GM19025 (cell line): ENCODE results near the gene DUSP8.
"Not testable (repeated sequence)": the region's sequence is repeated elsewhere in the genome, so short reads cannot be mapped to it uniquely, and the experiment has no call there.

Experiments used
- ATAC-seq: cut with Tn5 transposase; IDR thresholded peaks from one replicate; pipeline ENCODE4 v1.9.1; 2021; ENCODE audit warnings: mild to moderate bottlenecking, low read depth, moderate library complexity; ENCODE audit not compliant: unreplicated experiment

DUSP8 gene

DNA sequence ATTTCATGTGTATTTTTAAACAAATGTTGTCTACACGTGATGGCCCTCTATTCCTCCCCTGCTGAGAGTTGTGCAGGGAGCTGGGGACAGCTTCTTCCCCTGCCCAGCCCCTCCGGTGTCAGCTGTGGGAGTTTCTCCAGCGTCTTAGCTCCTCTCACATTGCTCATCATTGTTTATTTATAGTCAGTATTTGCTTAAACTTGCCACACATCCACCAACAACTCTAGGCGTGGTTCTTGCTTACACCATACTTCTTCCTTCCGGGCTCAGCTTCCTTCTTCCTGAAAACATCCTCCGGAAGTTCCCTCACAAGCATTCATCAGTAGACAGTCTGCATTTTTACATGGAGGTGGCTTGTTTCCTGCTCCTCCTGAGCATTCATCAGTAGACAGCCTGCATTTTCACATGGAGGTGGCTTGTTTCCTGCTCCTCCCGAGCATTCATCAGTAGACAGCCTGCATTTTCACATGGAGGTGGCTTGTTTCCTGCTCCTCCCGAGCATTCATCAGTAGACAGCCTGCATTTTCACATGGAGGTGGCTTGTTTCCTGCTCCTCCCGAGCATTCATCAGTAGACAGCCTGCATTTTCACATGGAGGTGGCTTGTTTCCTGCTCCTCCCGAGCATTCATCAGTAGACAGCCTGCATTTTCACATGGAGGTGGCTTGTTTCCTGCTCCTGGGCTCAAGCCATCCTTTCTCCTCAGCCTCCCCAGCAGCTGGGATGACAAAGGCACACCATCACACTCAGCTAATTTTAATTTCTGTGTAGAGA, 17.3 kb upstream of the DUSP8 start:
- not testable (repeated sequence) for ATAC-seq

DNA sequence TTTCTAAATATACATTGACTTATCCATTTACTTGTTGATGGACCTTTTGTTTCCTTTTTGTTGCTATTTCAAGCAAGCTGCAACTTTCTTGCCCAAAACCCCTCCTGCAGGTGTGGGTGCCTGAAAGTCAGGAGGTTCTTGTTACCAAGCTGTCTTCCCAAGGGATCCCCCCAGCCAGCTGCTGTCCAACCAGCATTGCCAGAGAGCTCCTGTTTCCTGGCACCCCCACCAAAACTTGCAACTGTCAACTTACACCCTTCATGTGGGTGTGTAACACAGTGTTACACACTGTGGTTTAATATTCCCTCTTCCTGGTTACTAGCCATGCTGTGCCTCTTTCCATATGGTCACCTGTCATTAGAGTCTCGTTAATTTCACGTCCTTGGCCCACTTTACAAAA, 14.6 kb upstream of the DUSP8 start:
- ATAC-seq, result no peak

DNA sequence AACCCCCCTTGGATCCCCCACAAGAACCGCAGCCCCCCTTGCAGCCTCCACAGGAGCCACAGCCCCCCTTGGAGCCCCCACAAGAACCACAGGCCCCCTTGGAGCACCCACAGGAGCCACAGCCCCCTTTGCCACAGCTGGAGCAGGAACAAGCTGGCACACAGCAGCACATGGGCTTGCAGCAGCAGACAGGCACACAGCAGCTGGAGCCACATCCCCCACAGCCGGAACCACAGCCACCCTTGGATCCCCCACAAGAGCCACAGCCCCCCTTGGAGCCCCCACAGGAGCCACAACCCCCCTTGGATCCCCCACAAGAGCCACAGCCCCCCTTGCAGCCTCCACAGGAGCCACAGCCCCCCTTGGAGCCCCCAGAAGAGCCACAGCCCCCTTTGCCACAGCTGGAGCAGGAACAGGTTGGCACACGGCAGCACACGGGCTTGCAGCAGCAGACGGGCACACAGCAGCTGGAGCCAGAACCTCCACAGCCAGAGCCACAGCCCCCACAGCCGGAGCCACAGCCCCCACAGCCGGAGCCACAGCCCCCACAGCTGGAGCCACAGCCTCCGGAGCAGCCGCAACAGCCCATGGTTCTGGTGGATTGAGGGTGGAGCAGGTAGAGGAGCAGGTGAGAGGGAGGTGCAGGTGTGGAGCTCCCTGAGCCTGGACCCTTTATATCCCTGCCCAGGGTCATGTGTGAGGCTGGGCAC, 12.7 kb upstream of the DUSP8 start, which contains the start of gene KRTAP5-1:
KRTAP5-1 (minus strand) TSS at position 623 of the 710 bp plus-strand sequence; CDS start at position 589, 34 bp downstream.
- ATAC-seq, result not testable (repeated sequence)

DNA sequence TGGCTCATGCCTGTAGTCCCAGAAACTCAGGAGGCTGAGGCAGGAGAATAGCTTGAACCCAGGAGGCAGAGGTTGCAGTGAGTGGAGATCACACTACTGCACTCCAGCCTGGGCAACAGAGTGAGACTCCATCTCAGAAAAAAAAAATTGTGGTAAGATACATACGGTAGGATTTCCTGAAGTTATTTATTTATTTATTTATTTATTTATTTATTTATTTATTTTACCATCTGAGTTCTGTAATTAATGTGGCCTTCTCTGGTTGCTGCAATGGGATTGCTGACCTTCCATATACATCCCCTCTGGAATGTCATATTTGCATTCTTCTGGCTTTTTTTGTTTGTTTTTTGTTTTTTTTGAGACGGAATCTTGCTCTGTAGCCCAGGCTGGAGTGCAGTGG, 10.8 kb upstream of the DUSP8 start:
- ATAC-seq, result not testable (repeated sequence)

DNA sequence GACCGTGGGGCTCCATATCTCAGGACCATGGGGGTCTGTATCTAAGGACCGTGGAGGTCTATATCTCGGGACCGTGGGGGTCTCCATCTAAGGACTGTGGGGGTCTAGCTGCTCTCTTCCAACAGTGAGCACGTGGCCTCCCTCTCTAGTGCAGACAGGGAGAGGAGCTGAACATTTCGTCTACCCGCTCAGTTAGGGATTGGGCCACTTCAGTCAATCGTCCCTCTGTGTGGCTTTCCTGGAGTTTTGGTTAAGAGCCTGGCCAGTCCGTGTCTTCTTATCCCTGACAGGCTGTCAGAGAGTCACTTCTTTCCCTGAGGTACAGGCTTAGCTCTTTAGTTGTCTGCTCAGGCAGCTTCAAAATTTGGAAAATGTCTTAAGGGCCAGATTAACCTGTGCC, 9.9 kb upstream of the DUSP8 start:
- no peak for ATAC-seq

DNA sequence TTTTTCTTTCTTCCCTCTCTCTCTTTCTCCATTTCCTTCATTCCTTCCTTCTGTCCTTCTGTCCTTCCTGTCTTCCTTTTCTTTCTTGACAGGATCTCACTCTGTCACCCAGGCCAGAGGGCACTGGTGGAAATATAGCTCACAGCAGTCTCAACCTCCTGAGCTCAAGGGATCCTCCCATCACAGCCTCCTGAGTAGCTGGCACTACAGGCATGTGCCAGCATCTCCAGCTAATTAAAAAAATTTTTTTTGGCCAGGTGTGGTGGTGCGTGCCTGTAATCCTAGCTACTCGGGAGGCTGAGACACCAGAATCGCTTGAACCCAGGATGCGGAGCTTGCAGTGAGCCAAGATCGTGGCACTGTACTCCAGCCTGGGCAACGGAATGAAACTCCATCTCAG, 4.8 kb upstream of the DUSP8 start:
- ATAC-seq, result no peak

DNA sequence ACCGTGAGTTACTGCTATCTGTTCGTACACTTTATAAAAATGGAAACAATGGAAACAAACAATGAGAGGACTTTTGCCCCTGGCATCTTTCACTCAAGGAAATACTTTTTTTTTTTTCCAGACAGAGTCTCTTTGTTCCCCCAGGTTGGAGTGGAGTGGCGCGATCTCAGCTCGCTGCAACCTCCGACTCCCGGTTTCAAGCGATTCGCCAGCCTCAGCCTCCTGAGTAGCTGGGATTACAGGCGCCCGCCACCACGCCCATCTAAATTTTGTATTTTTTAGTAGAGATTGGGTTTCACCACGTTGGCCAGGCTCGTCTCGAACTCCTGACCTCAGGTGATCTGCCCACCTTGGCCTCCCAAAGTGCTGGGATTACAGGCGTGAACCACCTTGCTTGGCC, 3.7 kb upstream of the DUSP8 start:
- ATAC-seq, result not testable (repeated sequence)

DNA sequence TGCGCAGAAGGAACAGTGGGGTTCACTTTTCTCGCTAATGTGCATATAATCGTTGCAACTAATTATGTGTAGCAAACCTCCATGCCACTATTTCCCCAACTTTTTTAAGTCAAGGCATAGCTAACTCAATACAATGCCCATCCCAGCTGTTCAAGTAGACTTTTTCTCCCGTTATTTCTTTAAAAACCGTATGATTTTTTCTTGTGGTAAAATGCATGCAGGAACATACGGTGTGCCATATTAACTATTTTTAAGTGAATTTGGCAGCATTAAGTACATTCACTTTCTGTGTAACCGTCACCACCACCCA, 2.8 kb upstream of the DUSP8 start:
- no peak for ATAC-seq

DNA sequence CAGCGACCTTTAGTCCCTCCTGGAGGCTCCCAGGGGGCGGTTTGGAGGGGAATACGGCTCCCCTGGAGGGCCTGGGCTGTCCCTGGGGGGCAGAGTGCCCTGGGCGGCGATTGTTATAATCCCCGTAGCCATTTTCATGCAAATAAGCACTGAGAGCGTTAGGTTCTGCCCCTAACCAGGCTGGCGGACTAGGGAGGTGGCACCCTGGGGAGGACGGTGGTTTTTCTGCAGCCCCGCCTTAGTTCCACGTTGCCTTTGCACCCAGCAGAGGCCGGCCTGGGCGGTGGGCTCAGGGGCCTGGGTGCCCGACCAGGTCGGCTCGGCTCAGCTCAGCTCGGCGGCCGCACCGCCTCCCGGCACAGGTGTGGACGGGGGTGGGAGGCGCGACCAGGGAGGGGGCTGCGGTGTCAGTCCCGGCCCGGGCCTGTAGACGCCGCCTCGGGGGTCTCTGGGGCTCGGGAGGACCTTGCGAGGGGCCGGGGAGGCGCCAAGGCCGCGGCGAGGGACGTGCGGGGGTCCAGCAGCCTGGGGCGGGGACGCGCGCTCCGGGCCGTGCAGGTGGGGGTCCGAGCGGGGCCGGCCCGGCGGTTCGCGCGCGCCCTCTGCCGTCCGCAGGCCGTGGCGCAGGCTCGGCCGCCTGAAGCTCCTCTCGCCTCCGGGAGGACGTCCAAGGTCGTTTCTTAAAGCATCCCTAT, 2.3 kb upstream of the DUSP8 start:
- ATAC-seq, result no peak

DNA sequence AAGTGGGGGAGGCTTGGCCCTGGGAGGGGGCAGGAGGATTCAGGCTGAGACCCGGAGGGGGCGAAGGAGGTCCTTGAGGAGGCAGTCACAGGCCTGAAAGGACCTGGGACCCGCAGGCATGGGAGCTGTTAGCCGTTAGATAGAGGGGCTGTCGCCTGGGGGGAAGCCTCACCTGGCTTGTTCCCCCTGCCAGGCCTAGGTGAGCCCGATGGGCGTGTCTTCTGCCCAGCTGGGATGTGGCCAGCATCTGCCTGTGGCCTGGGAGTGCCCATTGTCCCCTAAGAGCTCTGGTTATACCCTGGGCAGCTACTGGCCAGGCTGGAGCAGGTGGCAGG, 1.8 kb upstream of the DUSP8 start:
- ATAC-seq, result no peak

DNA sequence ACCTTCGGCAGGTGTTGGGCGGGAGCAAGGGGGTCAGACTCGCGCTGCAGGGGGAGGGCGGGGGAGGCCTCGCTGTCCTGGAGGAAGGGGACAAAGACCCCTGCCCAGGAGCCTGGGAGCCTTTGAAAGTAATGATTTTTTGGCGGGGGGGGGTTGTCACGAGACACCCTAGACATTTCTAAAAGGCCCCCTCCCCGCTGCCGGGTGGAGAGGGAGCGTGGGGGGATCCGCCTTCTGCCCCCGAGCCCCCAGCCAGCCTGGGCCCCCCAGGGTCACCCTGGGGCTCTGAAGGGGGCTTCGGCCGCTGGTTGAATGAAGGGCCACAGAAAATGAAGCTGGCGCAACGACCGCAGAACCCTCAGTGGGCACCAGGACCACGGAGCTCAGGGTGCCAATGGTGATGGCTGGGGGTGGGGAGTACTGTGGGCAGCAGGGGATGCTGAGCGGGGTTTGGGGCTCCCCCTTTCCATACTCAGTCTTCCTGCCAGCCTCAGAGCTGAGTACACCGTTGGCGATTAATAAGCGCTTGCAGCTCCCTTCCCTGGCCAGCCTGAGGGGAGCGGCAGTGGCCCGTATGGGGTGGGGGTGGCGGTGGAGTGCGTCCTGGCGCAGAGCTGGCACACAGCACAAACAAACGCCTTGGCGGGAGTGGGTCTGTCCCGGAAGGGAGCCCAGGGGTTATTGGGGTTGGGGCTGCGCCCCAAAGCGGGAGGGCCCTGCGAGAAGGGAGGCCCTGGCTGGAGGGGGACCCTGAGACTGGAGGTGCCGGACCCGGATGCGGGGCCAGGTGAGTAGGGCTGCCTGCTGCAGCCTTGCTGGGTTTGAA, 1.2 kb upstream of the DUSP8 start:
- ATAC-seq, result no peak

DNA sequence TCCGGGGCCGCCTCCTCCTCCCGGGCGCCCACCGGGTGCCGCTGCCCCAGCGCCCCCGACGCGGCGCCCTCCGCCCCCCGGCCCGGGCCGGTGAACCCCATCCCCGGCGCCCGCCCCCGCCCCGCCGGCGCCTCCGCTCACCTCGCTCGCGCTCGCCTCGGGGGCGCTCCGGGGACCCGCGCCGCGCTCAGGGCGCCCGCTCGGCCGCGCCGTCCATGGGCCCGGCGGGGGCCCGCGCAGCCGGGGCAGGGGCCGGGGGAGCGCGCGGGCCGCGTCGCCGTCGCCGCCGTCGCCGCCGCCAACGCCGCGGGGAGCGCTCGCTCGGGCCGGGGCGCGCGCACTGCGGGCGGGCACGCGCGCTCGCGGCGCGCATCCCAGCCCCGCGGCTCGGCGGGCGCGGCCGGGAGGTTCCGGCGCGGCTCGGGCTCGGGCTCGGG, 293 bp downstream of the DUSP8 start:
- no peak for ATAC-seq

DNA sequence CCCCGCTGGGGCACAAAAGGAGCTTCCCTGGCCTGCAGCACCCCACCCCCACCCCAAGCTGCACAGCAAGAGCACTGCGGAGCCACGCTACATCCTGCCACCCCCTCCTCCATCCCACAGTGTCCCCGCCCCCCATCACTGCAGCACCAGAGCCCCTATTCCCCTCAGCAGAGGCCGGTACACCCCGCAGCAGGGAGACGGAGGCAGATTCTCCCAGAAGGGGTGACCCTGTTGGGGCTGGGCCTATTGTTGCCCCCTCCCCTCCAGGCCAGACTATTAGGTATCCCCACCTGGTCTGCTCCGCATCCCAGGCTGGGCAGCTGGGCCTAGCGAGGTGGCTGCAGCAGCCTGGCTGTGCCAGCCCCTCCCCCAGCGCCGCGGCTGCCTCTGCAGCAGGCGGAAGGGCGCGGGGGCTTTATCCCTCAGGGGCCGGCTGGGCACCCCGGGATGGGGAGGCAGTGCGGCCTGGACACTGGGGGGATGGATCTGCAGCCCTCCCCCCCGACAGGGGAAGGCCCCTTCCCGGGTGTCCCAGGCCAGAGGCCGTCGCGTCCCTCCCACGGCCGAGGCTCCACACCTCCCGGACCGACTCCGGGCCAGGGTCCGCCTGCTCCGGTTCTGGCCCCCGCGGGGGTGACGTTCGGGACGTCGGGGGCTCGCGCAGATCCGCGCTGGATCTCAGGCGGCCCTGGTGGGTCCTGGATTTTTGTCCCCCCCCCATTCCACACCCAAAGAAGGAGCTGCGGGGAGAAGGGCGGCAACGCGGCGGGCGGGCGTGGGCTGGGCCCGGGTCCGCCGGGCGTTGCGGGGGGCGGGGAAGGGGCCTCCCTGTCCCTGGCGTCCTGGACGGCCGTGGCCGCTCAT, 943 bp downstream of the DUSP8 start:
- ATAC-seq, result no peak

DNA sequence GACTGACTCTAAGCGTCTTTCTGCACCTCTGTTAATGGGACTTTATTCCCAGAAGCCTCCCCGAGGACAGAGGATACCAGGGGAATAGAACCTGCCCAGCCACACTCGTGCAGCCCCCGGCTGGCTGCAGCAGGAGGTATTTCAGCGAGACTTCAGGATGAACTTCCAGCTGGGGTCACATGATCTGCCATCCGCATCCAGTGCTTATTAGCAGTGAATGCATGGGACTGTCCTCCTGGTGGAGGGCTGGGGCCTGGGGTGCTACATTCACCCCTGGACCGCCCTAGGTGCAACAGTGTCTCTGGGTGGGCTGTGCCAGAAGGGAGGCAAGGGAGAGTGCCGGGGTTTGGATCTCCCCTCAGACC, 1.6 kb downstream of the DUSP8 start:
- ATAC-seq, result no peak

DNA sequence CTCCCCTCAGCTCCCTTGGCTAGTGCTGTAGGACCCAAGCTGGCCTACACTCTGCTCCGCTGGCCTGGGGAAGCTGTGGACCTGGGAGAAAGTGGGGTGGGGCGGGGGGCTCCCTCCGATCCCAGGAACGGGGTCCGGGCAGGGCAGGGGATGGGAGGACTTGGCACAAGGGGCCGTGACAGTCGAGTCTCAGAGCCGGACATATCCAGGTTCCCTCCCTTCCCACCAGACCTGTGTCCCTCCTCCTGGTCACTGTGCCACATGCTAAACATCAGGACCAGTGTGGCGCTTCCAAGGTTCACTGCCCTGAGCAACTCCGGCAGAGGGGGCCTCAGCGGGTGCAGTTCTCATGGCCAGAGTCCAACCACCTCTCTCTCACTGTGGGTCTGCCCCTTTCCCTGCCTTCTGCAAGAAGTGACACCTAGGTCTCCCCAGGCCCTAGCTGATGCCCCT, 2.0 kb downstream of the DUSP8 start:
- ATAC-seq, result no peak

DNA sequence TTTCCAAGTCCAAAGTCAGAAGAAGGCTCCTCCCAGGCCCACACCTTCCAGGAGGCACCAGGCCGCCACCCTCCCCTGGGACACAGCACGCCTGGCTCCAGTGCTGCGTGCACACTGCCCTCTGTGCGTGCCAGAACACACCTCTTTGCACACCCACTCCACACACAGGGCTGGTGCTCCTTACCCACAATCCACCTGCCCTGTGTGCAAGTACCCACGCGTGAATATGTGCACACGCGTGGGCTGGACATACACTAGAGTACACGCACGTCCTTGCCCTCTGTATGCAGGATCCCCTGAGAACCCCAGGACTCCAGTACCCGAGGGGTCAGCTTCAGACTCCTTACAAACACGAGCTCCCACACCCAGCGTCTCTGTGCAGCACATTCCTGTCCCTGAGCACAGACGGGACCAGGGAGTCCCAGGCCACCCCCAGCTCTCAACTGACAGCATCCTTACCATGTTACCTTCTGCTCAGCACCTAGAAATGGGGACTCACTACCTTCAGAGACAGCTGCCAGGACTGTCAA, 2.8 kb downstream of the DUSP8 start:
- no peak for ATAC-seq

DNA sequence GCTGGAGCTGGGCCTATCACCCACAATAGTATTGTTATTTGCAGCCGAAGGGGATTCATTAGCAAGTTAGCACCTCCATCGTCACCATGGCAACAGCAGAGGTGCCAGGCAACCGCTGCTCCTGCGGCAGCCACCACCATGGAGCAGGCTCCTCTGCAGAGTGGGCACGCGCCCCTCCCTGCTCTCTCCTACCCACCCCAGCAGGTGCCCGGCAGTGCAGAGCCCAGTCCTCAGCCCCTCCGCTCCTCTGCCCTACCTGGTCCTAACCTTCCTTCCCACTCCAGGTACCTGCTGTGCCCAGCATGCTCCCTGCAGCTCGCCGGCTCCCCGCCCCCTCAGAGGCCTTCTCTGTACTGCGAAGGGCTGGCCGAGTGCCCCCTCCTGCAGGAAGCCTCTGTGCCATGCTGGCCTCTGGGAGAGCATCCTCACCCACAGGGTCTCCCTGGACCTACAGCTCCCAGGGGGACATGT, 3.6 kb downstream of the DUSP8 start:
- no peak for ATAC-seq

DNA sequence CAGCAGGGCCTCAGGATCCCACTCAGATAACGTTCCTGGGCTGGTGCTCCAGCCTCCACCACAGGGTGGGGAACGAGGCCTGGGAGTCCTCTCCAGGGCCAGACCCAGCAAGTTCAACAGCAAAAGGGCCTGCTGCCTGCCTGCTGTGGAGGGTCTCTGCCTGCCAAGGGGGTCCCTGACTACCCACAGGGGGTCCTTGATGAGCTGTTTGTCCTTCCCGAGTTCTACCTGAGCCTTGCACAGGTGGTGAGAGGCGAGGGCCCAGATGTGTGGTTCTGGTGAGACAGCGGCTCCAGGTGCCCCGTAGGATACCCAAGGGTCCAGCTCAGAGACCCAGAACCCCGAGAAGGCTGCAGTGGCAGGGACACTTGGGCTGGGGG, 4.4 kb downstream of the DUSP8 start:
- ATAC-seq, result no peak

DNA sequence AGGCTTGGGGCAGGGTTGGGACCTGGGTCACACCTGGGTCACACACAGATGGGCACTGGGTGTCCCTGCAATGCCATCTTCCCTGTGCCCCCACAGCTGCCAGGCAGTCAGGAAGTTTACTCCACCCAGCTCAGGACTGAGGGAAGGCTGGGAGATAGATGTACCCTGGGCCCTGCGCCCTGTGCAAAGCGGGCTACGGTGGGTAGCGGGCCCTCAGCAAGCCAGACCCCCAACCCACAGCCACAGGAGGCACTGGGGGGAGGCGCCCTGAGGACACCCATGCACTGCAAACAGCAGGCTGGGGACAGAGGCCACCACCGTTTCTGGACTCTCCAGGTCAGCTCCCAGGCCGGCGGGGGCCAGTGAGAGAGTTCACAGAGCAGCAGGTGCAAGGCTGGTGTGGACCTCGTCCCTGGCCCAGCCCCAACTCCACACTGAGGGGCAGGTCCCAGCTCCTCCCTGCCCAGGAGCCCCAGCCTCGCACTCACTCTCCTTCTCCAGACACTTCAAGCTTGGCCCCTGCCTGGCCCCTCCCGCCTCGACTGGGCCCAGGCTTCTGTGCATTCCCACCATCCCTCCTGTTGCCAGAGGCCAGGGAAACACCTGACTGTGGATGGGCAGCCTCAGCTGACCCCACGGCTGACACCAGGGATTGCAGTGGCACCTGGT, 4.9 kb downstream of the DUSP8 start:
- ATAC-seq, result no peak
